Cardiac muscle cell (in vitro differentiated cells and primary cell): Measurements from ENCODE around the gene CALCR. TPM values are rescaled to one million over a fixed set of nuclear protein-coding genes. Genes with fewer than 3 reads are reported as not detected.

ENCODE experiments used
- DNase-seq, 2 donors: peaks; one replicate each; pipeline versions ENCODE4 v3.0.0 to v3.0.0-alpha.2; 2010 to 2017; ENCODE audit warnings: low read depth in 1 of 2, low spot score in 1 of 2
- H3K27ac ChIP-seq: fragments of 200-600 bp; sonication (generic); 2 replicates; pipeline ENCODE4 v1.5.1; 2016
- H3K27me3 ChIP-seq: fragments of 200-600 bp; sonication (generic); 2 replicates; pipeline ENCODE4 v1.6.0; 2016; ENCODE audit warnings: control low read depth
- H3K36me3 ChIP-seq: fragments of 200-600 bp; sonication (generic); 2 replicates; pipeline ENCODE4 v1.5.1; 2016; ENCODE audit warnings: control low read depth
- H3K4me1 ChIP-seq: fragments of 200-600 bp; sonication (generic); 2 replicates; pipeline ENCODE4 v1.8.1; 2017; ENCODE audit warnings: low read depth, mild to moderate bottlenecking, mixed run types
- H3K4me3 ChIP-seq: fragments of 200-600 bp; sonication (generic); 2 replicates; pipeline ENCODE4 v1.5.1; 2016; ENCODE audit warnings: mild to moderate bottlenecking
- H3K9me3 ChIP-seq: fragments of 200-600 bp; sonication (generic); 2 replicates; pipeline ENCODE4 v1.5.1; 2017; ENCODE audit warnings: low read depth, mild to moderate bottlenecking, control low read depth
- CTCF ChIP-seq: IDR thresholded peaks from 2 replicates; pipeline ENCODE4 v1.5.1; 2012; ENCODE audit warnings: low read depth, mild to moderate bottlenecking, low read length
- polyA plus RNA-seq: library from polyadenylated mRNA; unstranded; fragments of >200 nt; fragmentation: Nextera tagmentation; extraction: Ambion mirVana; gene quantifications from 2 replicates; pipeline ENCODE4 v1.2.1, GENCODE V29; 2016
- total RNA-seq: library from RNA; depleted of rRNA; stranded (reverse); fragments of >200 nt; gene quantifications from 2 replicates; pipeline ENCODE4 v1.2.3, GENCODE V29; 2016

Gene CALCR
- total and polyA plus RNA-seq, 2 experiments from 2014 or later, result not detected

- H3K4me3 ChIP-seq, result no peak overlapping the region
- no peaks in the 10 kb centered on the region for H3K4me1 ChIP-seq
- H3K36me3 ChIP-seq, result no peaks in the 10 kb centered on the region
- no peak for DNase-seq
- H3K27ac ChIP-seq, result no peak overlapping the region
- no peak for TF ChIP-seq CTCF
- H3K27me3 ChIP-seq, result no peaks in the 10 kb centered on the region
- H3K9me3 ChIP-seq, result no peaks in the 10 kb centered on the region
Measured at GRCh38 chr7:93435791-93436190, 138.7 kb downstream of the CALCR start.

GRCh38 chr7:93432130-93432529, 142.4 kb downstream of the CALCR start:
- Histone ChIP-seq H3K27ac (no peak overlapping the region), H3K4me3 (no peak overlapping the region), H3K36me3 (no peaks in the 10 kb centered on the region), H3K4me1 (no peaks in the 10 kb centered on the region), H3K9me3 (no peaks in the 10 kb centered on the region), H3K27me3 (no peaks in the 10 kb centered on the region)
- DNase-seq, result no peak
- TF ChIP-seq CTCF, result no peak

- Histone ChIP-seq H3K9me3 (no peaks in the 10 kb centered on the region), H3K4me1 (no peaks in the 10 kb centered on the region), H3K4me3 (no peak overlapping the region), H3K27me3 (no peaks in the 10 kb centered on the region), H3K36me3 (no peaks in the 10 kb centered on the region), H3K27ac (no peak overlapping the region)
- TF ChIP-seq CTCF, result no peak
- no peak for DNase-seq
Measured at GRCh38 chr7:93430917-93431588, 143.5 kb downstream of the CALCR start.

- H3K9me3 ChIP-seq, result no peaks in the 10 kb centered on the region
- no peak overlapping the region for H3K4me3 ChIP-seq
- no peaks in the 10 kb centered on the region for H3K36me3 ChIP-seq
- TF ChIP-seq CTCF, result no peak
- H3K27me3 ChIP-seq, result no peaks in the 10 kb centered on the region
- no peak for DNase-seq
- H3K4me1 ChIP-seq, result no peaks in the 10 kb centered on the region
- no peak overlapping the region for H3K27ac ChIP-seq
Measured at GRCh38 chr7:93429563-93429962, 145.0 kb downstream of the CALCR start.

GRCh38 chr7:93427107-93427506, 147.4 kb downstream of the CALCR start:
- TF ChIP-seq CTCF, result no peak
- H3K4me3 ChIP-seq, result no peak overlapping the region
- DNase-seq, result no peak
- no peaks in the 10 kb centered on the region for H3K27me3 ChIP-seq
- H3K27ac ChIP-seq, result no peak overlapping the region
- no peaks in the 10 kb centered on the region for H3K9me3 ChIP-seq
- no peaks in the 10 kb centered on the region for H3K36me3 ChIP-seq
- H3K4me1 ChIP-seq, result no peaks in the 10 kb centered on the region
